Measurements from ENCODE around the gene ADARB2. TPM values are rescaled to one million over a fixed set of nuclear protein-coding genes. Genes with fewer than 3 reads are reported as not detected.

The ADARB2 gene
- total and polyA plus RNA-seq, 2 experiments from 2014 or later, result not detected

DNA sequence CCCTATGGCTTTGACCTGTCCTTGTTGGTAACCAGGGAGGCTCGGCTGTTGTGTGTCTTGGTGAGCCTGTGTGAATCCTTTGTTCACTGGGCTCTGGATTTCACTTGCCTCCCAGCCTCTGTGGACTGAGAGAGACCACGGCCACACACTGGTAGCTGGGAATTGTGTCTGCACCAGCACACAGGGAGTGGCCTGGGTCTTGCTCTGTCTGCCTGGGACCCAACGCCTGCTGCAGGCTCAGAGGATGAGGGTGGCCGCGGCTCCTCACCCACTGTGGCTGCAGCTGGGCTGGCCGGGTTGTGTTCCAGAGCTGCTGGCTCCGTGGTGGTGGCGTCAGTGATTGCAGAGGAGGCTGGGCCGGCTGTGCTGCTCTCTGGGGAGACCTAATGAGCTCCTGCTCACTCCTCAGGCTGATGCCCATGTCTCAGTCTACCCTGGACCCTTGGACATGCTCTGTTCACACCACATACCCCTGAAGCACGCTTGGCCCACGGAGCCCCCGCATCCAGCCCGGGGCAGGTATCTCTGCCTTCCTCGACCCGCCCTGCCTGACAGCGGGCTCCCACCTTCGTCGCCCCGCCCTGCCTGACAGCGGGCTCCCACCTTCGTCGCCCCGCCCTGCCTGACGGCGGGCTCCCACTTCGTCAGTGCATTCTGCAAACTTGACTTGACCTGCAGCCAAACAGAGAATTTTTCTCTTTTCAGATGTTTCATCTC lies 328.5 kb downstream of the ADARB2 start:
- Histone ChIP-seq H3F3A (ENCODE audit: insufficient read depth) (no peaks in the 10 kb centered on the region), H3K79me2 (ENCODE audit: insufficient read depth) (no peaks in the 10 kb centered on the region), H3K27me3 (replicated peaks; ENCODE audit: insufficient read depth) (no peaks in the 10 kb centered on the region), H3K9me3 (ENCODE audit: low read depth) (no peaks in the 10 kb centered on the region), H3K36me3 (ENCODE audit: low read depth) (no peaks in the 10 kb centered on the region), H2AFZ (no peak overlapping the region), H3K4me1 (ENCODE audit: insufficient read depth) (no peaks in the 10 kb centered on the region), H3K9ac (no peak overlapping the region), H3K9me2 (ENCODE audit: insufficient read depth) (no peaks in the 10 kb centered on the region), H3K4me2 (ENCODE audit: unreplicated experiment) (no peak overlapping the region), H4K20me1 (ENCODE audit: insufficient read depth) (no peaks in the 10 kb centered on the region), H3K27ac (no peak overlapping the region), H3K4me3 (no peak overlapping the region)
- in situ Hi-C loops (cut with MboI), result no loop called here
- 40 to 43% methylated on average over 23 to 25 of the region's 26 CpGs for WGBS, 2 experiments (ENCODE audit: low coverage in 1 of 2, low lambda C conversion rate in 2 of 2, missing lambda C conversion rate in 2 of 2)
- DNase-seq, result no peak
- TF ChIP-seq EZH2phosphoT487 (IDR thresholded peaks at IDR 0.05; ENCODE audit: insufficient read depth, low read depth) (no peak), EZH2 (IDR thresholded peaks at IDR 0.05; ENCODE audit: insufficient read depth, poor library complexity, severe bottlenecking) (no peak)

DNA sequence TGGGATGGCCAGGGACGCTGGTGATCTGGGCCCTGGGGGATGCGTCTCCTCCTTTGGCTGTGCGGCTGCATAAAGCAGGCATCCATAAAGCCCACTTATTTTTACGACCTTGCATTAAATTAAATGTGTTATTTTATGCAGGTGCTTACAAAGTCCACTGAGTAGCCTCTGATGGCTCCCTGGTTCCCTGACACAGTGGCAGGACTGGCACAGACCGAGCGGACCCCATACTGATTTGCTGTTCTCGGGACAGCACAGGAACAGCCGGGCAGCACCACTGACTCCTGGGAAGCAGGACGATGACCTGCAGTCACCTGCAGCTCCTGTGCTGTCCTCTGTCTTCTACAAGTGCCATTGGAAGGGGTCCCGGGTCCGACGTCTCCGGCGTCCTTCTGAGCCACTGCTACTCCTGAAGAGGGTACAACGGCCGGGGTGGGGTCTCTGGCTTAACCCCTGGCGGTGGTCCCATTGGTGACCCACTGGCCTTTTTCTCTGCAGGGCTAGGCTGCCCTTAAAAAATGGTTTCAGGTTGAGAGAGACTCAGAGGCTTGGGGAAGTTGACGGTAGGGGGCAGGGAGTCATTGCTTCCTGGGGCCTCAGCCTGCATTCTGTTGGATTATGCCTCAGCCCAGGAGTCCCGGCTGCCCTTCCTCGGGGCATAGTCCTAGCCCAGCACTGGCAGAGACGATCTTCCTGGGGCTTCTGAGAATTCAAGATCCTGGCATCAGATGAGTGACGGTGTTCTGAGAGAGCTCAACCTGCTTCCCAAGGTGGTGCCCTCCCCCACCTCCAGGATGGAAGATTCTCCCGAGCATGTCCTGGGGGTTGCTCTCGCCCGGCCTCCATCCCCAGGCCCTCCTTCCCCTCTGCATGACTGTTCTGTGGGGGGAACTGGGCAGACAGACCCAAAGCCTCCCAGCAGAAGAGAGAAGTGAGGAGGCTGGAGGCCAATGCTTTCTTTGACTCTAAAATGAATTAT lies 330.1 kb downstream of the ADARB2 start:
- H3K27me3 ChIP-seq (replicated peaks; ENCODE audit: insufficient read depth), result no peaks in the 10 kb centered on the region
- no peak overlapping the region for H3K27ac ChIP-seq
- H3K36me3 ChIP-seq (ENCODE audit: low read depth), result no peaks in the 10 kb centered on the region
- no peaks in the 10 kb centered on the region for H3K4me1 ChIP-seq (ENCODE audit: insufficient read depth)
- H3K9me3 ChIP-seq (ENCODE audit: low read depth), result no peaks in the 10 kb centered on the region
- H3F3A ChIP-seq (ENCODE audit: insufficient read depth), result no peaks in the 10 kb centered on the region
- no peaks in the 10 kb centered on the region for H4K20me1 ChIP-seq (ENCODE audit: insufficient read depth)
- H3K4me3 ChIP-seq, result no peak overlapping the region
- in situ Hi-C loops (cut with MboI), result no loop called here
- H3K9me2 ChIP-seq (ENCODE audit: insufficient read depth), result no peaks in the 10 kb centered on the region
- H2AFZ ChIP-seq, result no peak overlapping the region
- H3K9ac ChIP-seq, result no peak overlapping the region
- no peak for DNase-seq
- TF ChIP-seq EZH2 (IDR thresholded peaks at IDR 0.05; ENCODE audit: insufficient read depth, poor library complexity, severe bottlenecking) (no peak), EZH2phosphoT487 (IDR thresholded peaks at IDR 0.05; ENCODE audit: insufficient read depth, low read depth) (no peak)
- no peak overlapping the region for H3K4me2 ChIP-seq (ENCODE audit: unreplicated experiment)
- no peaks in the 10 kb centered on the region for H3K79me2 ChIP-seq (ENCODE audit: insufficient read depth)
- WGBS, 2 experiments (ENCODE audit: low coverage in 1 of 2, low lambda C conversion rate in 2 of 2, missing lambda C conversion rate in 2 of 2), result 32 to 39% methylated on average over 25 of the region's 25 CpGs

- in situ Hi-C loops (cut with MboI), result no loop called here
- DNase-seq, result no peak
- Histone ChIP-seq H3K9ac (no peak overlapping the region), H3F3A (ENCODE audit: insufficient read depth) (no peaks in the 10 kb centered on the region), H3K9me2 (ENCODE audit: insufficient read depth) (no peaks in the 10 kb centered on the region), H3K79me2 (ENCODE audit: insufficient read depth) (no peaks in the 10 kb centered on the region), H3K36me3 (ENCODE audit: low read depth) (no peaks in the 10 kb centered on the region), H3K4me3 (no peak overlapping the region), H4K20me1 (ENCODE audit: insufficient read depth) (no peaks in the 10 kb centered on the region), H3K9me3 (ENCODE audit: low read depth) (no peaks in the 10 kb centered on the region), H2AFZ (no peak overlapping the region), H3K4me2 (ENCODE audit: unreplicated experiment) (no peak overlapping the region), H3K4me1 (ENCODE audit: insufficient read depth) (no peaks in the 10 kb centered on the region), H3K27ac (no peak overlapping the region), H3K27me3 (replicated peaks; ENCODE audit: insufficient read depth) (no peaks in the 10 kb centered on the region)
- TF ChIP-seq EZH2phosphoT487 (IDR thresholded peaks at IDR 0.05; ENCODE audit: insufficient read depth, low read depth), result no peak
- TF ChIP-seq EZH2 (IDR thresholded peaks at IDR 0.05; ENCODE audit: insufficient read depth, poor library complexity, severe bottlenecking), result no peak
- WGBS, 2 experiments (ENCODE audit: low coverage in 1 of 2, low lambda C conversion rate in 2 of 2, missing lambda C conversion rate in 2 of 2), result 41 to 49% methylated on average over 14 of the region's 14 CpGs
Observed at GRCh38 chr10:1406132-1406966, 331.0 kb downstream of the ADARB2 start.
